GM06990 (cell line): ENCODE data around the gene HIC1.

Source experiments
- DNase-seq: peaks from one replicate; pipeline ENCODE4 v3.0.0-alpha.2; 2011; ENCODE audit not compliant: insufficient read length; ENCODE audit errors: extremely low read depth
- H3K27me3 ChIP-seq: replicated peaks from 2 replicates; pipeline ENCODE4 v1.6.0; 2011; ENCODE audit warnings: low read length; ENCODE audit not compliant: control insufficient read depth, insufficient read depth
- H3K36me3 ChIP-seq: 2 replicates; pipeline ENCODE4 v1.5.1; 2011; ENCODE audit warnings: low read length; ENCODE audit not compliant: control insufficient read depth, insufficient read depth
- H3K4me3 ChIP-seq: replicated peaks from 2 replicates; pipeline ENCODE4 v1.5.1; 2011; ENCODE audit warnings: low read depth, mild to moderate bottlenecking, control low read depth, low read length
- CTCF ChIP-seq: IDR thresholded peaks from 2 replicates; pipeline ENCODE4 v1.5.1; 2011; ENCODE audit warnings: low read length, control low read depth, mild to moderate bottlenecking, inconsistent platforms; ENCODE audit not compliant: insufficient read depth, poor library complexity, severe bottlenecking

Gene HIC1

DNA sequence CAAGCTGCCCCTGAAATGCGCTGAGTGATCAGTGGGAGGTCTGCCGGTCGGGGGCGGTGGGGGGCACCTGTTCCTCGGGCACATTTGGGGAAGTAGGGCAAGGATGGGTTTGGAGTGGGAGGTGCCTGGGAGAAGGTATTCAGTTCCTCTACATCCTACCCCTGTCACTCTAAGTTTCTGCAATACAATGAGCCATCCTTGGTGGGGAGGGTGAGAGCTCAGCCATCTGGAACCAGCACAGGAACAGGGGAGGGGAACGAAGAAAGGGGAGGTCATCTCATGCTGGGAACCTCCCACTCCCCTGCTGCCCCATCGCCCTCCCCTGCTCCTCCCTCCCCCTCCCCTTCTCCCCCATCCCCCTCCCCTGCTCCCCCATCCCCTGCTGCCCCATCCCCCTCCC lies 20.7 kb upstream of the HIC1 start:
- no peak for TF ChIP-seq CTCF
- no peak overlapping the region for H3K4me3 ChIP-seq
- H3K36me3 ChIP-seq, result peaks cover 7% of the 10 kb centered on the region
- DNase-seq, result no peak
- H3K27me3 ChIP-seq, result no peaks in the 10 kb centered on the region

- H3K27me3 ChIP-seq, result no peaks in the 10 kb centered on the region
- no peak for TF ChIP-seq CTCF
- H3K36me3 ChIP-seq, result peaks cover 7% of the 10 kb centered on the region
- no peak overlapping the region for H3K4me3 ChIP-seq
- no peak for DNase-seq
Measured at GRCh38 chr17:2034806-2035540, 19.9 kb upstream of the HIC1 start.

- peaks cover 11% of the 10 kb centered on the region for H3K36me3 ChIP-seq
- H3K27me3 ChIP-seq, result no peaks in the 10 kb centered on the region
- no peak for TF ChIP-seq CTCF
- H3K4me3 ChIP-seq, result no peak overlapping the region
- no peak for DNase-seq
Measured at GRCh38 chr17:2035541-2036488, 19.1 kb upstream of the HIC1 start.

DNA sequence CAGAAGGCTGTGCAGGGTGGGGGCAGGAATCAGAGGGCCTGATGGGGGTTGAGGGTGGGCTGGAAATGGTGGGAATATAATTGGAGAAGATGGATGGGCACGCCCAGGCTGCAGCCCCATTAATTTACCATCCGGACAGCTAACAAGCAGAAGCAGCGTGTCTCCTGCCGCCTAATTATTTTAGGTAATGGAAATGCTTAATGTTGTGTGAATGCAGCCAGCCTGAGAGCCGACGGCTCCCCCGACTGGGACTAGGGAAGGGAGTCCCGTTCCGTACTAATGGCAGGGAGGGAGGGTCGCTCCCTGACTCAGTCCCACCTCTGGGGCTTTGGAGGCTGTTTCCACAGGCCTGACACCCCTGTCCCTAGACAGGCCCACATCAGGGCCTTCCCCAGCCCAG lies 17.7 kb upstream of the HIC1 start:
- no peaks in the 10 kb centered on the region for H3K27me3 ChIP-seq
- no peak for DNase-seq
- TF ChIP-seq CTCF, result no peak
- H3K36me3 ChIP-seq, result peaks cover 13% of the 10 kb centered on the region
- H3K4me3 ChIP-seq, result no peak overlapping the region

DNA sequence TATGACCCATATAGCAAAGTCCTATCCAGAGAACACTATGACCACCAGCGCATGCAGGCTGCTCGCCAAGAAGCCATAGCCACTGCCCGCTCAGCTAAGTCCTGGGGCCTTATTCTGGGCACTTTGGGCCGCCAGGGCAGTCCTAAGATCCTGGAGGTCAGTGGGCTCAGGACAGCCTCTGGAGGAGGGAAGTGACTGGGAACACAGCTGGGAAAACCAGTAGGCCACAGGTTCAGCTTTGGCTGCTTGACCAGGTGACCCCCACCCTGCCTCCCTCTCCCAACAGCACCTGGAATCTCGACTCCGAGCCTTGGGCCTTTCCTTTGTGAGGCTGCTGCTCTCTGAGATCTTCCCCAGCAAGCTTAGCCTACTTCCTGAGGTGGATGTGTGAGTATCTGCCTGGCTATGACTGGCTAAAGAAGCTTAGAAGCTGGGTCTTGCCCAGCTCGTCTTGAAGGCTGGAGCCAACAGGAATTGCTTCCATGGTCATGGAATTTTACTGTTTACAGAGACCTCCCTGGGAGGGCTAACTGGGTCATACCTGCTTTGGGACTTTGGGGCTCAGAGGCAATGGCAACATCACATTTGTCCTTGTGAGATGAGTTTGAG lies 14.6 kb upstream of the HIC1 start:
- H3K4me3 ChIP-seq, result no peak overlapping the region
- no peak for DNase-seq
- H3K36me3 ChIP-seq, result peaks cover 18% of the 10 kb centered on the region
- no peak for TF ChIP-seq CTCF
- H3K27me3 ChIP-seq, result no peaks in the 10 kb centered on the region
